ENCODE measurements around the gene LARGE1.

Gene LARGE1

DNA sequence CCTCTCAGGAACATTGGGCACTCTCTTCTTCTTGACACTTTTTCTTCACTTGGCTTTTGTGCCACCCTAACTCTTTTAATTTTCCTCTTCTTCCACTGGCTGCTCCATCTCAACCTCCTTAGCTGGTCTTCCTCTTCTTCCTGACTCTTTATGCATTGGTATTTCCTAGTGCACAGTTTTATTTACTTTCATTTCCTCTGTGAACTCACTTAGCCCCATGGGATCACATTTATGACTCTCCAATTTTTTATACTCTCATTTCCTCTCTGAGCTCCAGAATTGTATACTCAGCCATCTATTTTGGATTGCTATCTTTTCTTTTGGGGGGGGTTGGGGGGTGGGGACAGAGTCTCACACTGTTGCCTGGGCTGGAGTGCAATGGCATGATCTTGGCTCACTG lies 38.5 kb upstream of the LARGE1 start:
- ATAC-seq (ENCODE audit: insufficient read depth, low read depth) (no peak), DNase-seq (no peak)
- no peaks in the 10 kb centered on the region for H4K20me1 ChIP-seq (ENCODE audit: insufficient read depth, low read length)
- H2AFZ ChIP-seq (ENCODE audit: low read depth, low read length) = no peak overlapping the region
- TF ChIP-seq CTCF (IDR thresholded peaks at IDR 0.05; ENCODE audit: borderline replicate concordance, extremely low read depth, low read length, poor library complexity, severe bottlenecking) = no peak
- no peak for TF ChIP-seq EZH2 (IDR thresholded peaks at IDR 0.05; ENCODE audit: borderline replicate concordance, low read depth, low read length, severe bottlenecking)
- no peaks in the 10 kb centered on the region for H3K79me2 ChIP-seq (ENCODE audit: insufficient read depth, low read length)
- no peaks in the 10 kb centered on the region for H3K9me3 ChIP-seq (ENCODE audit: insufficient read depth, low read length, severe bottlenecking)
- H3K36me3 ChIP-seq (ENCODE audit: insufficient read depth, low read length) = no peaks in the 10 kb centered on the region
- H3K27ac ChIP-seq (ENCODE audit: low read length) = no peak overlapping the region
- no peaks in the 10 kb centered on the region for H3K4me1 ChIP-seq (ENCODE audit: insufficient read depth, low read length)
- H3K4me3 ChIP-seq (ENCODE audit: low read depth in 1 of 2, low read length in 2 of 2) = no peak overlapping the region
- H3K4me2 ChIP-seq (ENCODE audit: insufficient read depth, low read length) = no peak overlapping the region
- no peak overlapping the region for H3K9ac ChIP-seq (ENCODE audit: low read depth, low read length)
- H3K27me3 ChIP-seq (ENCODE audit: insufficient read depth, low read length, poor library complexity) = no peaks in the 10 kb centered on the region

- Histone ChIP-seq H4K20me1 (ENCODE audit: insufficient read depth, low read length) (no peaks in the 10 kb centered on the region), H3K27ac (ENCODE audit: low read length) (no peak overlapping the region), H3K36me3 (ENCODE audit: insufficient read depth, low read length) (no peaks in the 10 kb centered on the region), H3K4me3 (ENCODE audit: low read depth in 1 of 2, low read length in 2 of 2) (no peak overlapping the region), H3K9me3 (ENCODE audit: insufficient read depth, low read length, severe bottlenecking) (no peaks in the 10 kb centered on the region), H3K27me3 (ENCODE audit: insufficient read depth, low read length, poor library complexity) (no peaks in the 10 kb centered on the region), H3K4me2 (ENCODE audit: insufficient read depth, low read length) (no peak overlapping the region), H2AFZ (ENCODE audit: low read depth, low read length) (no peak overlapping the region), H3K4me1 (ENCODE audit: insufficient read depth, low read length) (no peaks in the 10 kb centered on the region), H3K9ac (ENCODE audit: low read depth, low read length) (no peak overlapping the region), H3K79me2 (ENCODE audit: insufficient read depth, low read length) (no peaks in the 10 kb centered on the region)
- ATAC-seq (ENCODE audit: insufficient read depth, low read depth) = no peak
- TF ChIP-seq EZH2 (IDR thresholded peaks at IDR 0.05; ENCODE audit: borderline replicate concordance, low read depth, low read length, severe bottlenecking) (no peak), CTCF (IDR thresholded peaks at IDR 0.05; ENCODE audit: borderline replicate concordance, extremely low read depth, low read length, poor library complexity, severe bottlenecking) (no peak)
- no peak for DNase-seq
Observed at GRCh38 chr22:33957086-33957485, 36.8 kb upstream of the LARGE1 start.

- TF ChIP-seq EZH2 (IDR thresholded peaks at IDR 0.05; ENCODE audit: borderline replicate concordance, low read depth, low read length, severe bottlenecking) = no peak
- no peak for TF ChIP-seq CTCF (IDR thresholded peaks at IDR 0.05; ENCODE audit: borderline replicate concordance, extremely low read depth, low read length, poor library complexity, severe bottlenecking)
- H3K36me3 ChIP-seq (ENCODE audit: insufficient read depth, low read length) = no peaks in the 10 kb centered on the region
- H3K4me1 ChIP-seq (ENCODE audit: insufficient read depth, low read length) = no peaks in the 10 kb centered on the region
- H3K9me3 ChIP-seq (ENCODE audit: insufficient read depth, low read length, severe bottlenecking) = no peaks in the 10 kb centered on the region
- H3K4me3 ChIP-seq (ENCODE audit: low read depth in 1 of 2, low read length in 2 of 2) = no peak overlapping the region
- no peak overlapping the region for H3K4me2 ChIP-seq (ENCODE audit: insufficient read depth, low read length)
- DNase-seq (no peak), ATAC-seq (ENCODE audit: insufficient read depth, low read depth) (no peak)
- H3K9ac ChIP-seq (ENCODE audit: low read depth, low read length) = no peak overlapping the region
- no peaks in the 10 kb centered on the region for H3K27me3 ChIP-seq (ENCODE audit: insufficient read depth, low read length, poor library complexity)
- H4K20me1 ChIP-seq (ENCODE audit: insufficient read depth, low read length) = no peaks in the 10 kb centered on the region
- H2AFZ ChIP-seq (ENCODE audit: low read depth, low read length) = no peak overlapping the region
- H3K27ac ChIP-seq (ENCODE audit: low read length) = no peak overlapping the region
- H3K79me2 ChIP-seq (ENCODE audit: insufficient read depth, low read length) = no peaks in the 10 kb centered on the region
Observed at GRCh38 chr22:33952776-33953175, 32.5 kb upstream of the LARGE1 start.

DNA sequence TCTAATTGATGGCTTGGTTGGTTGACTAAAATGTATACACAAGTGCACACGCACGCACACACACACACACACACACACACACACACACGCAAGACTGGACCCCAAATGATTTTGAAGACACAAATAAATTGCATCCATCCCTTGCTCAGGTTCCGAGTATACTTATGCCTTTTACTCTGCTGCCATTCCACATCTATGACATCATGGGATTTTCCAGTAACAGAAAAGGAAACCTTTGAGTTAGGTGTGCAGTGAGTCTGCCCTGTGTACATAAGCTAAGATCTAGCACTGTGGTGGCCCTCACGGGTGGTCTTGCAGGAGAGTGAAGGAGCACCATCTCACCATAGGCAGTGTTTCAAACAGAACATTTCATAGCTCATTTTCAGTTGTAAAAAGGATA lies 20.5 kb upstream of the LARGE1 start:
- no peak for ATAC-seq (ENCODE audit: insufficient read depth, low read depth)
- Histone ChIP-seq H3K79me2 (ENCODE audit: insufficient read depth, low read length) (no peaks in the 10 kb centered on the region), H3K36me3 (ENCODE audit: insufficient read depth, low read length) (no peaks in the 10 kb centered on the region), H3K9me3 (ENCODE audit: insufficient read depth, low read length, severe bottlenecking) (no peaks in the 10 kb centered on the region), H4K20me1 (ENCODE audit: insufficient read depth, low read length) (no peaks in the 10 kb centered on the region), H3K27me3 (ENCODE audit: insufficient read depth, low read length, poor library complexity) (no peaks in the 10 kb centered on the region), H3K4me1 (ENCODE audit: insufficient read depth, low read length) (no peaks in the 10 kb centered on the region), H3K27ac (ENCODE audit: low read length) (no peak overlapping the region), H3K4me3 (ENCODE audit: low read depth in 1 of 2, low read length in 2 of 2) (no peak overlapping the region), H3K9ac (ENCODE audit: low read depth, low read length) (no peak overlapping the region), H2AFZ (ENCODE audit: low read depth, low read length) (no peak overlapping the region), H3K4me2 (ENCODE audit: insufficient read depth, low read length) (no peak overlapping the region)
- TF ChIP-seq EZH2 (IDR thresholded peaks at IDR 0.05; ENCODE audit: borderline replicate concordance, low read depth, low read length, severe bottlenecking) = no peak
- TF ChIP-seq CTCF (IDR thresholded peaks at IDR 0.05; ENCODE audit: borderline replicate concordance, extremely low read depth, low read length, poor library complexity, severe bottlenecking) = no peak
- DNase-seq = no peak

Data from DND-41 (cell line).